ENCODE data around the gene KRTAP1-3. TPM values are rescaled to one million over a fixed set of nuclear protein-coding genes. Genes with fewer than 3 reads are reported as not detected.
A peak's percentile ranks its signal among the peaks of the same experiment; 100 is the strongest.

KRTAP1-3 gene
- total and polyA plus RNA-seq, 2 of the 4 experiments (the other 2 are of a cell fraction): not detected

DNA sequence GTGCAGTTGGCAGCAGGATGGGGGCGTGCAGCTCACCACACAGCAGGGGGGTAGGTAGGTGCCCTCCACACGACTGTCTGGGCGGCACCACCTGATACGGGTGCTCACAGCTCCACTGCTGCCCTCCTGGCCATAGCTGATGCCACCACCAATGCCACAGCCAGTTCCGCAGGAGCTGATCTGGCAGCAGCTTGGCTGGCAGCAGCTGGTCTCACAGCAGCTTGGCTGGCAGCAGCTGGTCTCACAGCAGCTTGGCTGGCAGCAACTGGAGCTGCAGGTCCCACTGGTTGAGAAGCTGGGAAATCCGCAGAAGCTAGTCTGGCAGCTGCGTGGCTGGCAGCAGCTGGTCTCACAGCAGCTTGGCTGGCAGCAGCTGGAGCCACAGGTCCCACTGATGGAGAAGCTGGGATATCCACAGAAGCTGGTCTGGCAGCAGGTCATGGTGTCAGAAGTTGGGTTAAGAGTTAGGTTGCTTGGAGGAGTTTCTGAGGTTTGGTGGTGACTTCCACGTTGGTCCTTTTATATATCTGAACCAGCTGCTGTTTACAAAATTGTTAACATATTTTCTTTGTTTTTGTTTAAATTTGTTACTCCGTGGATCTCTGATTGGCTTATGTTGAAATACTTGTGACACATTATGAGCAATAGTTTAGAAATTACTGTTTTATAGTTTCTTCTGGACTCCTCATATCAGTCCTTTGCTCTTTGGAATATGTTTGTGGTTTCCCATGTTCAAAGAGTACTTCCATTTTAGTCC, 7.8 kb downstream of the KRTAP1-3 start, which contains the start of gene KRTAP1-5:
TSS of gene KRTAP1-5 (minus strand) at position 494 of the 757 bp plus-strand sequence. CDS start at position 441, 53 bp downstream.
- ATAC-seq (ENCODE audit: low read depth) (peak; percentile 93), DNase-seq (peak; percentile 91)
- H4K5ac ChIP-seq (ENCODE audit: low read depth, low read length): peak within 1 kb of the TSS; percentile 56; the same call in 1 of the 2 replicates
- peak within 1 kb of the TSS; percentile 89 for H4K91ac ChIP-seq (ENCODE audit: insufficient read depth, low read depth, low read length)
- H3K36me3 ChIP-seq (ENCODE audit: control insufficient read depth, insufficient read depth, low read length): no peaks in the 10 kb centered on the region
- peak within 1 kb of the TSS; percentile 40 for H2AFZ ChIP-seq (replicated peaks; ENCODE audit: low read length, poor library complexity)
- H3K4ac ChIP-seq (ENCODE audit: low read depth, low read length): peak within 1 kb of the TSS; percentile 75
- CTCF ChIA-PET: no interaction called here
- H2BK120ac ChIP-seq (ENCODE audit: low read depth, low read length): peak within 1 kb of the TSS; percentile 60
- peak within 1 kb of the TSS; percentile 57; the same call in 1 of the 2 replicates for H2BK20ac ChIP-seq (ENCODE audit: low read depth, low read length)
- POLR2A ChIA-PET (ENCODE audit: unreplicated experiment): interaction anchor here (0.6 to 1.2 kb wide), 3 partner anchors 12 to 1074 kb away, joined by 3 to 8 read pairs (median 3); no protein-coding TSS in a partner anchor
- H4K20me1 ChIP-seq (ENCODE audit: insufficient read depth, low read length): no peaks in the 10 kb centered on the region
- peaks cover 13% of the 10 kb centered on the region for H3K4me1 ChIP-seq (ENCODE audit: control insufficient read depth, insufficient read depth, low read length)
- peak within 1 kb of the TSS; percentile 88 for H2AK5ac ChIP-seq (ENCODE audit: low read depth, low read length)
- no peak within 1 kb of the TSS for H3K4me3 ChIP-seq (ENCODE audit: insufficient read depth, low read depth, low read length)
- H3K18ac ChIP-seq (ENCODE audit: low read depth, low read length): peak within 1 kb of the TSS; percentile 91
- in situ Hi-C loops (cut with MboI; ENCODE audit: low sequenced_read_pairs): no loop called here
- H3K27me3 ChIP-seq (ENCODE audit: control insufficient read depth, insufficient read depth, low read length): no peaks in the 10 kb centered on the region
- peak within 1 kb of the TSS; percentile 90 for H2BK5ac ChIP-seq (ENCODE audit: low read depth, low read length, poor library complexity, severe bottlenecking)
- 100% methylated on average over 2 of the region's 9 CpGs; no CpG with 5 or more reads in 1 of the 2 experiments for WGBS, 2 experiments (ENCODE audit: extremely low coverage in 2 of 2, insufficient read length in 1 of 2)
- no peaks in the 10 kb centered on the region for H3K79me1 ChIP-seq (ENCODE audit: low read depth in 1 of 2, low read length in 2 of 2)
- peak within 1 kb of the TSS in 1 of 2 experiments; percentile 74; a peak in 2 of 4 replicates for H4K8ac ChIP-seq (ENCODE audit: low read depth in 2 of 2, low read length in 2 of 2)
- H3K56ac ChIP-seq (ENCODE audit: extremely low read depth, insufficient read depth, low read length): no peak within 1 kb of the TSS
- H3K4me2 ChIP-seq (ENCODE audit: low read depth, low read length): peak within 1 kb of the TSS; percentile 29
- H2AK9ac ChIP-seq (replicated peaks; ENCODE audit: low read depth, low read length, poor library complexity): peak within 1 kb of the TSS; percentile 33
- H2BK15ac ChIP-seq (ENCODE audit: low read depth, low read length): peak within 1 kb of the TSS; percentile 93; the same call in 2 of the 3 replicates
- intact Hi-C loops (cut with micrococcal nuclease): no loop called here
- TSS peak; percentile 94 for BruUV-seq (replicated peaks)
- H3K27ac ChIP-seq (ENCODE audit: insufficient read depth, low read length): peak within 1 kb of the TSS; percentile 47
- H3K23ac ChIP-seq (ENCODE audit: low read depth, low read length): no peak within 1 kb of the TSS
- dilution Hi-C loops (cut with HindIII; ENCODE audit: low sequenced_read_pairs, unreplicated experiment): no loop called here
- no peak within 1 kb of the TSS for H3K9ac ChIP-seq (ENCODE audit: low read depth, low read length)
- no peaks in the 10 kb centered on the region for H3K9me3 ChIP-seq (ENCODE audit: control insufficient read depth, insufficient read depth, low read length)
- TF ChIP-seq FOS (IDR thresholded peaks at IDR 0.05; ENCODE audit: low read depth, low read length) (0 out of 2 replicates have a peak, but pooled peaks have one; percentile 28), RCOR1 (IDR thresholded peaks at IDR 0.05; ENCODE audit: insufficient replicate concordance, low read length) (peak; percentile 28), CEBPB (IDR thresholded peaks at IDR 0.05; ENCODE audit: low read depth, low read length) (peak; percentile 93), BHLHE40 (IDR thresholded peaks at IDR 0.05; ENCODE audit: low read depth, low read length) (peak; percentile 4; the same call in 1 of the 2 replicates), RAD21 (IDR thresholded peaks at IDR 0.05; ENCODE audit: low read length) (no peak)
- TF ChIP-seq, protein P1, sequence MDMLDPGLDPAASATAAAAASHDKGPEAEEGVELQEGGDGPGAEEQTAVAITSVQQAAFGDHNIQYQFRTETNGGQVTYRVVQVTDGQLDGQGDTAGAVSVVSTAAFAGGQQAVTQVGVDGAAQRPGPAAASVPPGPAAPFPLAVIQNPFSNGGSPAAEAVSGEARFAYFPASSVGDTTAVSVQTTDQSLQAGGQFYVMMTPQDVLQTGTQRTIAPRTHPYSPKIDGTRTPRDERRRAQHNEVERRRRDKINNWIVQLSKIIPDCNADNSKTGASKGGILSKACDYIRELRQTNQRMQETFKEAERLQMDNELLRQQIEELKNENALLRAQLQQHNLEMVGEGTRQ (IDR thresholded peaks at IDR 0.05; ENCODE audit: low read depth, low read length): no peak
- peak within 1 kb of the TSS; percentile 73 for H3K14ac ChIP-seq (replicated peaks; ENCODE audit: low read depth, low read length)
- H3K9me1 ChIP-seq (ENCODE audit: insufficient read depth, low read length): peaks cover 7% of the 10 kb centered on the region

Data from IMR-90 (cell line).